Measurements from ENCODE around the gene XIRP2.
"Not testable (repeated sequence)": the region's sequence is repeated elsewhere in the genome, so short reads cannot be mapped to it uniquely, and the experiment has no call there.

XIRP2 gene

DNA sequence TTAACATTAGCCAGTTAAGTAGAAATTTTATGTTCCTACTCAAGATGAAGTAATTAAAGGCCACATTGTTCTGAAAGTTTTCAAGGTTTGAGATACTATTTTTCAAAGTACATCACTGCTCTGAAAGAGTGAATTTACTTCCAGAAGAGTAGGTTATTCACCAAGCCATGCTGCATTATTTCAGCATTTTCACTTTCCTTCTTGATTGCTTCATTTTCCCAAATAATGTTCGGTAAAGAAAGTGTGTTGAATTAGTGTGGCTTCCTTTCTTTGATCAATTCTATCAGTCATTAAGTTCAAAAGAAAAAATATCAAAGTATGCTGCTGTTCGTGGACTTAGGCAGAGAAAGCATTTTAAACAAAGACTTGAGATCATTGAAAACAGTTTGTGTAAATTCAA is 310.3 kb downstream of the XIRP2 start:
- no peak for DNase-seq

DNA sequence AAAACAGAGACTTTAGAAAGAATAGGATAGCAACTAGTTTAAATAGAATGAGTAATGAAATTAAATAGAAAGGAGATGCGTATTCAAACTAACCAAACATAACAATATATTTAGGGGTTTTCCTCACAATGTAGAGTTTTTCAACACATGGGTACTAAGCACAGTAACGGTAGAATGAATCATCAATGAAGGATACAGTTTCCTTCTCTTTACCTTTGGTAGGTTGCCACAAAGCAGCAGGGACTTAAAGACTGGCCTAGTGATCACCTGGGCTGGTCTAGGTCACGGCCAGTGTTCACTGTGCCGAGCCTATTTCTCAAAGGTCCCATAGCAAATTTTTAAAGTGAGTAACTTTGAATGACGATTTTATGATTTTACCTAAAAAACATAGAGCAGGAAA is 311.7 kb downstream of the XIRP2 start:
- no peak for DNase-seq

DNA sequence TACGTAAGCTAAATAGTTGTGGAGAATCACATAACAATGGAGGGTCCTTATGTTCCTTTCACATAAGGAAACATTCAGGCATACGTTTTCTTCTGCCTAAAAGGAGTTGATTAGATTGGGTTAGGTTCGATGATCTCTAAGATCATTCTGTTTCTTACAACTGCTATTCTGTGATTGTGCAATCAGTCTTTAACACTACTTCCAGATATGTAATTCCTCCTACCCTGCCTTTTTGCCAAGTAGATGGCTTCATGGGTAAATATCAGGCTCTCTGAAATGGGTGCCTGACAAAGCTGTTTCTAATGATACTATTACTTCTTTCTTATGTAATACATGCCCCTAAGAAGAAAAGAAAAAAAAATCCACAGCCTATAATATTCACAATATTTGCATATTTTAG is 321.5 kb downstream of the XIRP2 start:
- no peak for DNase-seq

DNA sequence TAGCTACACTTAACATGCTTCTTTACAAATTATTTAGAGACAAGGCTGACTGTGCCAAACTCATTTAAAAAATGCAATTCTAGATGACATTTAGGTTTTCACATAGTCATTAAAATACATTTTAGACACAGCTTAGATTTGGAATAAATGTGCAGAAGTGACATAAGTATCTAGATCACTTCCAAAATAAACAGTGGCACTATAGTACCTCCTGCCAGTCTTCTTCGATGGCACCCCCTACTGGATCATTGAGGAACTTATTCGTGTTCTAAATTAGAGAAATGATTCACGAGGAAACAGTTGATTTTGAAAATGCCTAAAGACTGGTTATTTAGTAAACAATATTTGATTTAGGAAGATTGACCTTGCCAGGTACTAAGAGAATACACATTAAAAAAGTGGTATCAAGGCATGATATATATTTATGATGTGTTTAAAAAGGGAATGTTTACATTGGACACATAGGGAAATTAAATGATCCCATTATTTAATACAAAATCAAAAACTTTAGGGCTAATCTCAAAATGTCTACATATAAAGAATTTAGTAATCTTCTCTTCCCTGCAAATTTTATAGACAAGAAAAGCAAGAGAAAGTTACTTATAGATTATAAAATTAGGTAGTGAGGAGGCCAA is 323.9 kb downstream of the XIRP2 start:
- DNase-seq, result no peak

DNA sequence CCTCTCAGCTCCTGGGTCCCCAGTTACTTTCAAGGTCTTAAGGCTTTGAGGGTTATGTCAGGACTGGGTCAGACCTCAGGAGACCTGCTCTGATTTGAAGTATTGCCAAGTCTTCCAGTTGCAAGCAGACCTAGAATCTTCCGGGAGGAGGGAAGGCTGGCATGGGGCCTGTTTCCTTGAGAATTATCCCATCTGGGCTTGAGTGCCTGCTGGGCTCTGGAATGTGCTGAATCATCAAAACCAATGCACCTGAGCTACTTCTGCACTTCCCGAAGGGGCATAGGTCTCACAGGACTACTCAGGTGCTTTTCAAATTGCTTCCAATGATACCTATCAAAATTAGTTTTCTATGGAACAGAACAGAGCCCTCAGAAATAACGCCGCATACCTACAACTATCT is 327.3 kb downstream of the XIRP2 start:
- DNase-seq, result no peak

DNA sequence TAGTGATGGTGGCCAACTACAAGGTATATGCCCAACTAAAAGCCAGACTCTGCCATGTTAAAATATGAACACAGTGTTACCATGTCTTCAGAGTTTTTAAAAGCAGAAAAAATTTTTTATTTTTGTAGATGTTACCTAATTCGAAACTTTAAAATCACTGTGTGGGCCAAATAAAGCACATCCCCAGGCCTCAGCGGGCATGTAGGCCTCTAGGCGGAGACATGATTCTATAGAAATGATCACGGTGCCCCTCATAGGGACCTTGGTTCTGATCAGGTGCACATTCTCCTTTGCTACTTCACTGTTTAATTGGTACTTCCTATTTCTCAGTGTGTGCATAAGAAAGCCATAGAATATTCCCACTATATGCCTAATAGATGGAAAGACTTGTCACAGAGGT is 349.2 kb downstream of the XIRP2 start:
- DNase-seq, result no peak

DNA sequence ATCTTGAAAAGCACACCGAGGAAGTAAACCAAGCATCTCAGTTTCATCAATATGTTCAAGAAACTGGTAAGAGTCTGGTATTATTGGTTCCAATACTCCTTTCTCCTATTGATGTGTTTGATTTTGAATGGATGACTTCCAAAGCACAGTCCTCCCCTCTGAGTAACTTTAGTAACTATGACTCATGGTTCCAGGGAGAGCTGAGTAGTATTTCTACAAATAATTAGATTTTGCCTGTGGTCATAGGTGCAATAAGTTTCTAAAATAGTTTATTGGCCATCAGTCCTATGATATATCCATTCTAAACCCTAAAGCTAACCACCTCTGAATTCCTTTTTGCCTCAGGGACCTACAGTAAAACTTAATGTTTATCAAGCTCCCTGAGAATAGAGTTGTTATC is 352.4 kb downstream of the XIRP2 start:
- DNase-seq, result no peak

DNA sequence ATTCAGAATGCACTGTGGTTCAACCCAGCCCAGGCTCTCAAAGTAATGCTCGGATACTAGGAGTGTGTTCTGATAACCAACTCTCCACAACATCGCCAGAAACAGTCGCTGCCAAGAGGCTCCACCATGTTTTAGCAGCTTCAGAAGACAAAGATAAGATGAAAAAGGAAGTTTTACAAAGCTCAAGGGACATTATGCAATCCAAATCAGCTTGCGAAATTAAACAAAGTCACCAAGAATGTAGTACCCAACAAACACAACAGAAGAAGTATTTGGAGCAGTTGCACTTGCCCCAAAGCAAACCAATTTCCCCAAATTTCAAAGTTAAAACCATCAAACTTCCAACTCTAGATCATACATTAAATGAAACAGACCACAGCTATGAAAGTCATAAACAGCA is 360.9 kb downstream of the XIRP2 start:
- DNase-seq, result no peak

DNA sequence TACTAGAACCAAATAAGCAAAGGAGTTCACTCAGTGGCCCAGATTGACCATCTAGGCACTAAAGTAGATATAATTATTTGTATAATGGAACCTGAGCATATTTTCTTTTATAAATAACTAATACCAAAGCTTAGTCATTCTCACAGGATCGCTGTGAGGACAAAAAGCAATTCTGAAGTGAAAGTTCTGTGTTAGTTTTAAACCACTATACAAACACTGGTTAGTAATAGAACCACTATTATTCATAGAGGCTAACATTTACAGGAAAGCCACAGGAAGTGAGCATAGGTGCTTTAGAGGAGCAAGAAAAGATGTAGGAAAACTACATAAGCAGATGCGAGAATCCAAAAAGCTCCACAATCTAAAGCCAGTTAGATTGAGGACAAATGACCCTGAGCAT is 364.7 kb downstream of the XIRP2 start:
- DNase-seq, result no peak

DNA sequence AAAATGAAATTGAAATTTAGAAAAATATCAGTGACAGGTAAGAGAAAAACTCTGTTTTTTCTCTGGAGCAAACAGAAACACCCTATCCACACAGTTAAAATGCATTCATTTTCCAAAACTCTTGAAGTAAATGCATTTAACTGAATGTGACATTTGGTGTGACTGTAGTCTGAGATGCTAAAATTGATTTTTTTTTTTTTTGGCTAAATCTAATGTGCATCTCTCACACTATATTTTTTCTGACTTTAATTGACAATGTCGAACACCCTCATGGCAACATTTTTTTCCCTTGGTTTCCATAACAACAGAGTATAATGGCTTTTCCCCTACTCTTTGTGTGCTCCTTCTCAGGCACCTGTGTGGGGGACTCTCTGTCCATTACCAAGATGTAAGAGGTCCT is 366.4 kb downstream of the XIRP2 start:
- no peak for DNase-seq

DNA sequence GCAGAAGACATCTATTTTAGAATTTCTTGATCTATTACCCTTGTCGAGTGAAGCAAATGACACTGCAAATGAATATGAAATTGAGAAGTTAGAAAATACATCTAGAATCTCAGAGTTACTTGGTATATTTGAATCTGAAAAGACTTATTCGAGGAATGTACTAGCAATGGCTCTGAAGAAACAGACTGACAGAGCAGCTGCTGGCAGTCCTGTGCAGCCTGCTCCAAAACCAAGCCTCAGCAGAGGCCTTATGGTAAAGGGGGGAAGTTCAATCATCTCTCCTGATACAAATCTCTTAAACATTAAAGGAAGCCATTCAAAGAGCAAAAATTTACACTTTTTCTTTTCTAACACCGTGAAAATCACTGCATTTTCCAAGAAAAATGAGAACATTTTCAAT is 370.4 kb downstream of the XIRP2 start:
- DNase-seq, result no peak

DNA sequence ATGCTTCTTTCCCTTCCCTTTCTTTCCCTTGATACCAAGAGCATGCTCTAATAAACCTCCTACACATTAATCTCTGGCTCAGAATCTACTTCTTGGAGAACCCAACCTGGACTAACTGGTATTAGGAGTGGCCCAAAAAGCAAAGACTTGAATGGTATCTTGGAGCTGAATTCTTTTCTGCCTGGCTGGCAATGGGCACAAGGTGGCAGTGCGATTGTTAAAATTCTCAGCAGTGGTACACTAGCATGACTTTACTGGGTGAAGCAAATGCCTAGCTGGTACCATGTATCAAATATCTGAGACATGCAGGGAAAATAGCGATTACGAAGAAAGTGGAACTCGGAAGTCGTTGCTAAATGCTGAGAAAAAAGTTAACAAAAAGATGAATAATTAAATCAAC is 376.1 kb downstream of the XIRP2 start:
- DNase-seq, result no peak

DNA sequence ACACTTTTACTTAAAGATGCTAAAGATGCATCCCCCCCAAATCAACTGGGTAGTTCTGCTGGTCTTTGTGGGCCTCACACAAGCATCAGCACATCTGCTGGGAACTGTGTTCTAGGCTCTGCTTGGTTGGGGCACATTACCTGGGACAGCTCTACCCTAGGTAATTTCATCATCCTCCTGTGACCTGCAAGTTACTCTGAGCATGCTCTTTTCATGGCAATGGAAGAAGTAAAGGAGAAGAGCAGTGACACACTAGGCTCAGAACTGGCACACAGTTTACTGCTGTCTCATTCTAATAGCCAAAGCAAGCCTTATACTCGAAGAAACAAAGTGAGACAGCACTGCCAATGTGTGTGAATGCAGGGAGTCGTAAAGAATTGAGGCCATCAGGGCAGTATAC is 376.7 kb downstream of the XIRP2 start:
- DNase-seq, result no peak

DNA sequence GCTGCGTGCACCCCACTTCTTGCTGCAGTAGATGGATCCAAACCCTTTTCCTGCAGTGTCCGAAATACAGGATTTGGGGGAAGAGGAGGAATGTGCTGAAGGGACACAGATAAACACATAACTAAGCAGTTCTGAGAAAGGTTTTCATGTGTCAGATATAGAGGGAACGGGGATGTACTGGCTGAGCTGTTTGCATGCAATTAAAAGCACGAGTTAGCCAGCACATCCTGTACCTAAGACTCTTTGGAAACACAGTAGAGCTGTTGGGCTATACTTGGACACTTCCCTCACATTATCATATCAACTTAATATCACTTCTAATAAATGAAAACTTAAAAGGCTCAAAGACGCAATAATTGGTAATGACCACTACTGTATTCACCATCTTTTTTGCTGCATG is 377.4 kb downstream of the XIRP2 start:
- no peak for DNase-seq

DNA sequence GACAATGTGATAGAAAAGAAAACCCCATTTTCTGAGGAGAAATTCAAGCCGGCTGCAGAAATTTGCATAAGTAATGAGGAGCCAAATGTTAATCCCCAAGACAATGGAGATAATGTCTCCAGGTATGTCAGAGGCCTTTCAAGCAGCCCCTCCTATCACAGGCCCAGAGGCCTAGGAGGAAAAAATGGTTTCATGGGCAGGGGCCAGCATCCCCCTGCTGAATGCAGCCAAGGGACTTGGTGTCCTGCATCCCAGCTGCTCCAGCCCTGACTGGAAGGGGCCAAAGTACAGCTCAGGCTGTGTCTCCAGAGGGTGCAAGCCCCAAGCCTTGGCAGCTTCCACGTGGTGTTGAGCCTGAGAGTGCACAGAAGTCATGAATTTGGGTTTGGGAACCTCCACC is 380.0 kb downstream of the XIRP2 start:
- not testable (repeated sequence) for DNase-seq

DNA sequence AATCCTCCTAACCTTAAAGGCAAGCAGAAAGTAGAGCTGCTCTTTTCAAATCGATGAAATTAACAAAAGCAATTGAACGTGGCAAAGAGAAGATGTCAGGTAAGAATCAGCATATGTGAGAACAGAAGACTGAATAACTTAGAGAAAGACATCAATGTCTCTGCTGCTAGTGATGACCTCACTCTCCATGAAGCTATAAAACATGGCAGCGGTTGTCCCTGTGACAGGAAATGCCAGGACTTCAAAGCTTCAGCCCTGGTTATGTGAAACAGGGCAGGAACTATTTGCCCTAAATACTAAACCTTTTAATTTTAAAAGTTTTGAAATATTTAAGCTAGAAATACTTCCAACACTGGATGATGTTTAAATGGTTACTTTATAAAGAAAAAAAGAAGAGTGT is 383.7 kb downstream of the XIRP2 start:
- no peak for DNase-seq

DNA sequence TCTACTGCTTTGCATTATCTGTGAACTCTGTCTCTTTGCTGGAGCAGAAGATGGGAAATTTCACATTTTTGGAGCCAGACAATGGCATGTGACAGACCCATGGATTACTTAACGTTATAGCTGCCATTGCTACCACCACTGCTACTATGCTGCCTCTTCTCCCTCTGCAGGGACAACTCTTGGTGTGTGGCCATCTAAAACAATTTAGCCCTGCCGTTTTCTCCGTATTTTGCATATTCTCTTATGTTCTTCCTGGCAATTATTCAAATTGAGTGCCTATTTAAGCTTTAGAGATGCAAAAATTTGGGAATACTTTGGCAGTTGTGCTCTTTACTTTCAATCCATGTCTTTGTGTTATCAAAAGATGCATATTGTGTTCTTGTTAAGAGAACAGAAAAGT is 386.8 kb downstream of the XIRP2 start:
- DNase-seq, result no peak

DNA sequence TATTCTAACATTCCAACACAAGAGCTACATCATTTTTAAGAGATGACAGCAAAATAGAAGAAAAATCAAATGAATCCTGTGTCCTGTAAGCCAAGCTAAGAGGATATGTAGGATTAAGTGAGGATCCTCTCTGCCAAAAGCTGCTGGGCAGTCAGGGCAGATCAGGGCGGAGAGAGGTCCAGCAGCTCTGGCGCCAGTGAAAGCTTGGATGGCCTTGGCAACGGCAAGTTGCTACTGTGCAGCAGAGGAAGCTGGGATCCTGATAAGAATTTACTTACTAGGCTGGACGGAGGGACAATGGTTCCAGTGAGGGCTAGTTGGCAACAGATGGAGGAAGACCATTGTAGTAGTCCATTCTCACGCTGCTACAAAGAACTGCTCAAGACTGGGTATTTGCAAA is 391.5 kb downstream of the XIRP2 start:
- no peak for DNase-seq

DNA sequence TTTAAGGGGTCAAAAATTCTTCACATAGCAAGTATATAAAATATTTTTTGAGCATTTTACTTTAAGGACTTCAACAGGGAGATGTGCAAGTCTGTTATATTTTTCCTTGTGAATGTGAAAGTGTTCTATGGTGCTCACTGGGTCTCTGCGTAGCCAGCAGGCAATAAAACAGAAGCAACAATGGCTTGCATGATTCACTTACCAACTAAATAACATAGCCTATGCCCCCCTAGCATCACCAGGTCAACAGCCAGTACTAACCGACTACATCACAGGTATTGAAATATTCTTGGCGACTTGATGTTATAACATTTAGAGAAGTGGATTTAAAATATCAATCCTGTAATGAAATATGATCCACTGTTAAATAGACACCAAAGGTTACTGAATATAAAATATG is 398.9 kb downstream of the XIRP2 start:
- DNase-seq, result no peak

DNA sequence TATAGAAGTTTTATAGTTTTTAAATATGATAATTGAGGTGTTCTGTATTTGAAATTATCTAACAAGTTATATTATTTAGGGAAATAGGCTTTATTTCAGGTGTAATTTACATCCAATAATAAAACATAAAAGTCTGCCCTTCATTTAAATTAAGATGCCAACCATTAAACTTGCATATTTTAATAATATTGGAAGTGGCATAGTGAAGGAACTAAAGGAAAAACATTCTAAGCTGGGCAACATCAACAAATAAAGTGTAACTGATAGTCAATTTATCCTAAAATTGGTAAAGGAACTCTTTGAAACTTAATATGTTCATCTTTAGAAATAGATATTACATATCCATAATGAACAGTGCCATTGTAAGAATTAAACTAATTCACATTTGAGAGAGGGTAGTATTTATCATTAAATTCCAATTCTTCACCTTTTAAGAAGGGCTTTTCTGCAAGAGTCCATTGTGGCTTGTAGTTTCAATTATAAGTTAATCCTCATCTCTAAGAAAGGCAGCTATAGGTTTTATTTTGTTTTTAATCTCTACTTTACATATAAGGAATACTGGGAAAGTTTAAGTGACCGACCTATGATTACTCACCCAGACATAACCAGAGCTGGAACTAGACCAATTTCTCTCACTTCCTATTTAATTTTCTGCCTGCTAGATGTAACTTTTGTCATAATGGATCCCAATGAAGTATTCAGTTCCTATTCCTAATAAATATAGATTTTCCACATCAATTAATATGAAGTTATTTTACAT is 401.6 kb downstream of the XIRP2 start:
- DNase-seq, result no peak

DNA sequence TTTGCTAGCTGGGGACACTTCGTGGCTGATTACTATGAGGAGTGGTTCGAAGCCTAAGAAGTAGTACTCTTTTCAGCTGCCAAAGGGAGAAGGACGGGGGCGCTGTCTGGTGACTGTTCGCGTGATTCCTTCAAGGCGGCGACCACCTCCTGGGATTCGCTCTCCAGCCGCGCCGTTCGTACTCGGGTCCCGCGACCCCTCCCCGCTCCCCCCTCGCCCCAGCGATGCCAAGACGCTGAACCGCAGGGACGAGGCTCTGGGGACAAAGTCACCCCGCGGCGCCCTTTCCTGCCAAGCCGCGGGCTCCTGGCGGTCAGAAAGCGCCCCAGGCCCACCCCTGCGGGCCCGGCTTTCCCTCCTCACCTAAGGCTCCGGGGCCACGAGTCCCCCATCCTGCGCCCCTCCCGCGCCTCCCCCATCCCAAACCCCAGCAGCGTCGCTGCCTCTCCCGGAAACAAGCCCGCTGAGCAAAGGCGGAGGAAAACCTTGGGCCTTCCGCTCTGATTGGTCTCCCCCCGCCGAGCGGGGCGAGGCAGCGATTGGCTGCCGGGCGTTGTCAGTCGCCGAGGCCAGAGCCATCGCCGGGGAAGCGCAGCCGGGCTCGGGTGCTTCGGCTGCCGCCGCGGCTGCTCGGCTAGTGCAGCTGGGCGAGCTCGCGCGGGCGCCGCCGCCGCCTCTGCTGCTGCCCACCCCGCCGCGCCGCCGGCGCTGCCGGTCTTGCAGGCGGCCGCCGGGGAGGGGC is 404.3 kb downstream of the XIRP2 start, which contains the start of gene B3GALT1:
B3GALT1 (plus strand) TSS at position 572 of the 742 bp plus-strand sequence.
- DNase-seq, result peak; percentile 46 to 72

DNA sequence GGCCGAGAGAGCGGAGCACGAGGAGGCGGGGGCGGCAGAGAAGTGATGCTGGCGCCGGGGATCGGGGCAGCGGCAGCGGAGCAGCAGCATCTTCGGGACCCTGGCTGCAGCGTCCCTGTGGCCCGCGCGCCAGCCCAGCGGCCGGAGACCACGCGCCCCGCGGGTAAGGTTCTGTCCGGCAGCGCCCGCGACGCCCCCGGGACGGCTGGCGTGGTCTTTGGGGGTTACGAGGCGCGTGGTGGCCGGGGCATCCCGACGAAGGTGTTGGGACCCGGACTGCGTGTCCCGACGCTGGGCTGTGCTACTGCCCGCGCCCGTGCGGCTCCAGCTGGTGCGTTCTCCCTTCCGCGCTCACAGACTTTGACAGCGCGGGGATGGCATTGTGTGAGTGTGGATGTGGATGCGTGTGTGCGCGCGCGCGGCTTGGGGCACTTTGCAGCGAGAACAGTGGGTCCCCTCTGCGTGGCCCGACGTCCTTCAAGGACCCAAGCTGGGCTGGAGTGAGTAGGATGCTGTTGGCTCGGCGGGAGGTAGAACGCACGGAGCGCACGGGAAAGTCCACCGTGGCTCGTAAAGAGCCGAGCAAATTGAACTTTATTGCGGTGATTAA is 405.0 kb downstream of the XIRP2 start:
- DNase-seq, result peak in 1 of 2 donors; percentile 12

DNA sequence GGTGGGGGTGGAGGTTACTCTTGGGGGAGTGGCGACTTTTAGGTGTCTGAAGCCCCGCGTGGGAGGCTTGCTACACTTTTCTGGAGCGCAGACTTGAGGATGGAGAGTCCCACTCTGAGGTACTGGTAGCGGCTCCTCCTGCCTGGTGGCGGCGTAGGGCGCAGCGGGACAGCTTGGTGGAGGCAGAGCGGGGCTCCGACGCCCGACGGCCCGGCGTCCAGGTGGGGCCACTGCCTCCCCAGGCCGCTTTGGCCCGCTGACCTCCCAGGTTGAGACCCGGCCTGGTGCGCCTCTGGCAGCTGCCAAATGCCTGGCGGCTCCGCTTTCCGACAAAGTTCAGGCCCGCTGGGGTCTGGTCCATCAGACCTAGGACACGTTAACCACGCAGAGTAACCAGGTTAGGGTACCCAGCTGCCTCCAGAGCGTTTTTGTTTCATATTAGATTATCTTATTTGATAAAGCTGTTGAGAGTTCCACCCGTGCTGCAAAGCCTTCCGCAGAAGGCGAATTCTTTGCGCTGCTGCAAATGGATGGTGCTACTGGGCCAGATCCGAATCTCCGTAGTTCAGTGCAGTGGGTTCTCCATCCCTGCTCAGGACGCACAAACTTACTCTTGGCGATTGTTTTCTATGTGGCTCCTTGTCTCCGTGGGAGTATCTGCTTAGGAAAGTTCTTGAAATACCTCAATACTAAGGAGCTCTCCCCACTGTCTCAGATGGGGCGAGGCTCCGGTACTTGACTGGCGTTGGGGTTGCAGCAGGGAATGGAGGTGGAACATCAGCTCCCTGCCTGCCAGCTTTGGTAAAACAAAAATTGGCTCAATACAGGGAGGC is 405.9 kb downstream of the XIRP2 start:
- DNase-seq, result peak in 1 of 2 donors; percentile 5
